MM.1S (cell line): ENCODE results near the gene FAM200B.

Source experiments
- DNase-seq: peaks from one replicate; pipeline ENCODE4 v3.0.0-alpha.2; 2015
- H2AFZ ChIP-seq: fragments of 300-600 bp; sonication (generic); 2 replicates; pipeline ENCODE4 v1.6.0; 2016; ENCODE audit warnings: antibody characterized with exemption, low read length
- H3F3A ChIP-seq: fragments of 300-600 bp; sonication (generic); 2 replicates; pipeline ENCODE4 v1.6.1; 2016; ENCODE audit warnings: mild to moderate bottlenecking, antibody characterized with exemption, low read length, moderate library complexity, mixed read lengths; ENCODE audit not compliant: insufficient read depth
- H3K27ac ChIP-seq: fragments of 300-600 bp; sonication (generic); 2 replicates; pipeline ENCODE4 v1.5.1; 2016; ENCODE audit warnings: mild to moderate bottlenecking, low read length
- H3K27me3 ChIP-seq: fragments of 300-600 bp; sonication (generic); replicated peaks from 2 replicates; pipeline ENCODE4 v1.6.0; 2016; ENCODE audit warnings: low read length; ENCODE audit not compliant: insufficient read depth
- H3K36me3 ChIP-seq: fragments of 300-600 bp; sonication (generic); replicated peaks from 2 replicates; pipeline ENCODE4 v1.6.1; 2016; ENCODE audit warnings: mild to moderate bottlenecking, low read length, mixed read lengths; ENCODE audit not compliant: insufficient read depth
- H3K4me1 ChIP-seq: fragments of 300-600 bp; sonication (generic); 2 replicates; pipeline ENCODE4 v1.6.1; 2016; ENCODE audit warnings: low read length, mixed read lengths
- H3K4me2 ChIP-seq: fragments of 300-600 bp; sonication (generic); 2 replicates; pipeline ENCODE4 v1.6.0; 2016; ENCODE audit warnings: low read depth, low read length
- H3K4me3 ChIP-seq: fragments of 300-600 bp; sonication (generic); 2 replicates; pipeline ENCODE4 v1.5.1; 2016; ENCODE audit warnings: low read length, mixed read lengths
- H3K79me2 ChIP-seq: fragments of 300-600 bp; sonication (generic); 2 replicates; pipeline ENCODE4 v1.6.1; 2016; ENCODE audit warnings: mixed run types, low read length, mixed read lengths
- H3K9ac ChIP-seq: fragments of 300-600 bp; sonication (generic); 2 replicates; pipeline ENCODE4 v1.6.1; 2016; ENCODE audit warnings: low read length, mixed read lengths
- H3K9me2 ChIP-seq: fragments of 300-600 bp; sonication (generic); replicated peaks from 2 replicates; pipeline ENCODE4 v1.6.1; 2016; ENCODE audit warnings: mild to moderate bottlenecking, low read length, mixed read lengths; ENCODE audit not compliant: insufficient read depth
- H3K9me3 ChIP-seq: fragments of 300-600 bp; sonication (generic); replicated peaks from 2 replicates; pipeline ENCODE4 v1.6.1; 2016; ENCODE audit warnings: mild to moderate bottlenecking, low read length, mixed read lengths; ENCODE audit not compliant: insufficient read depth
- H4K20me1 ChIP-seq: fragments of 300-600 bp; sonication (generic); 2 replicates; pipeline ENCODE4 v1.6.1; 2016; ENCODE audit warnings: mild to moderate bottlenecking, low read length, moderate library complexity, mixed read lengths; ENCODE audit not compliant: insufficient read depth
- EZH2 ChIP-seq: fragments of 300-600 bp; sonication (generic); optimal IDR thresholded peaks from 2 replicates; pipeline ENCODE3; 2017; ENCODE audit warnings: low read depth, mild to moderate bottlenecking, antibody characterized with exemption, low read length, mixed read lengths
- EZH2phosphoT487 ChIP-seq: fragments of 300-600 bp; sonication (generic); IDR thresholded peaks from 2 replicates; pipeline ENCODE4 v1.6.1; 2018; ENCODE audit warnings: antibody characterized with exemption, low read length
- TF ChIP-seq, protein P1 (sequence below): fragments of 300-600 bp; sonication (generic); IDR thresholded peaks from 2 replicates; pipeline ENCODE4 v1.5.1; 2016; ENCODE audit warnings: antibody characterized with exemption, low read length, mixed read lengths

The FAM200B gene

DNA sequence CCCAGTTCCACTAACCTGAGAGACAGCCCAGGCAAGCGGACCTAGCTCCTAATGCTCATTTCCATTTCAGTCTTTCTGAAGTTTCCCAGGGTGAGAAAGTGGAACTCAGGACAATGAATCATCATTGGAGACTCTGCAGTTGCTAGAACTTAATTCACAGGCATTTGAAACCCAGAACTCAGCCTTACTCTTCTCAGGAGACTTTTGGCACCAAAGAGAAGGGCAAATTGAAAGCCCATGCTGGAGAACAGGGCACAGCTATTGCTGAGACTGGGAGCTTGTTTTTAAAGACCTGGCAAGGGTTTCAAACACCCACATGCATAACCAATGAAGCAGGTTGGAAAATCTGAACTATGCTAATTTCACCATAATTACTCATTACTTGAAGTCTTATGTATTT, 57.2 kb downstream of the FAM200B start:
- no peak overlapping the region for H2AFZ ChIP-seq
- H3K9me3 ChIP-seq: no peaks in the 10 kb centered on the region
- no peaks in the 10 kb centered on the region for H3K4me1 ChIP-seq

More for the DNA sequence above, 57.2 kb downstream of the FAM200B start:
- Histone ChIP-seq H3K27ac (no peak overlapping the region), H3K79me2 (no peaks in the 10 kb centered on the region), H3K9me2 (no peaks in the 10 kb centered on the region), H3K4me3 (no peak overlapping the region), H3K9ac (no peak overlapping the region), H4K20me1 (no peaks in the 10 kb centered on the region), H3K36me3 (no peaks in the 10 kb centered on the region), H3K4me2 (no peak overlapping the region), H3F3A (no peaks in the 10 kb centered on the region), H3K27me3 (no peaks in the 10 kb centered on the region)
- no peak for TF ChIP-seq EZH2phosphoT487
- TF ChIP-seq EZH2: no peak
- TF ChIP-seq, protein P1, sequence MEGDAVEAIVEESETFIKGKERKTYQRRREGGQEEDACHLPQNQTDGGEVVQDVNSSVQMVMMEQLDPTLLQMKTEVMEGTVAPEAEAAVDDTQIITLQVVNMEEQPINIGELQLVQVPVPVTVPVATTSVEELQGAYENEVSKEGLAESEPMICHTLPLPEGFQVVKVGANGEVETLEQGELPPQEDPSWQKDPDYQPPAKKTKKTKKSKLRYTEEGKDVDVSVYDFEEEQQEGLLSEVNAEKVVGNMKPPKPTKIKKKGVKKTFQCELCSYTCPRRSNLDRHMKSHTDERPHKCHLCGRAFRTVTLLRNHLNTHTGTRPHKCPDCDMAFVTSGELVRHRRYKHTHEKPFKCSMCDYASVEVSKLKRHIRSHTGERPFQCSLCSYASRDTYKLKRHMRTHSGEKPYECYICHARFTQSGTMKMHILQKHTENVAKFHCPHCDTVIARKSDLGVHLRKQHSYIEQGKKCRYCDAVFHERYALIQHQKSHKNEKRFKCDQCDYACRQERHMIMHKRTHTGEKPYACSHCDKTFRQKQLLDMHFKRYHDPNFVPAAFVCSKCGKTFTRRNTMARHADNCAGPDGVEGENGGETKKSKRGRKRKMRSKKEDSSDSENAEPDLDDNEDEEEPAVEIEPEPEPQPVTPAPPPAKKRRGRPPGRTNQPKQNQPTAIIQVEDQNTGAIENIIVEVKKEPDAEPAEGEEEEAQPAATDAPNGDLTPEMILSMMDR: no peak
- DNase-seq: no peak
